ENCODE results near the gene TMOD4. TPM values are rescaled to one million over a fixed set of nuclear protein-coding genes. Genes with fewer than 3 reads are reported as not detected.

TMOD4 gene
- total and polyA plus RNA-seq, 2 experiments from 2014 or later: 0.44 TPM; not detected in 1

- no peaks in the 10 kb centered on the region for H3K36me3 ChIP-seq (replicated peaks; ENCODE audit: insufficient read depth, low read depth)
- H2AFZ ChIP-seq: no peak overlapping the region
- WGBS (ENCODE audit: low lambda C conversion rate, missing lambda C conversion rate): 36% methylated on average over 4 of the region's 5 CpGs
- no peak overlapping the region for H3K27ac ChIP-seq
- H3K9me2 ChIP-seq (replicated peaks; ENCODE audit: insufficient read depth): no peaks in the 10 kb centered on the region
- peaks cover 3% of the 10 kb centered on the region for H3K27me3 ChIP-seq
- no peak overlapping the region for H3K4me3 ChIP-seq
- no peak for DNase-seq (ENCODE audit: low spot score)
- no peaks in the 10 kb centered on the region for H3K9me3 ChIP-seq (ENCODE audit: low read depth)
- H3K4me2 ChIP-seq: peak overlapping the region; percentile 91
- no peaks in the 10 kb centered on the region for H4K20me1 ChIP-seq (ENCODE audit: insufficient read depth, poor library complexity, severe bottlenecking)
- TF ChIP-seq EZH2phosphoT487 (IDR thresholded peaks at IDR 0.05; ENCODE audit: low read depth, severe bottlenecking, unreplicated experiment): no peak
- TF ChIP-seq CTCF (IDR thresholded peaks at IDR 0.05; ENCODE audit: poor library complexity): no peak
- TF ChIP-seq EZH2 (IDR thresholded peaks at IDR 0.05; ENCODE audit: borderline replicate concordance): no peak
- H3K4me1 ChIP-seq (ENCODE audit: insufficient read depth): peaks cover 20% of the 10 kb centered on the region
- peaks cover 7% of the 10 kb centered on the region for H3K79me2 ChIP-seq
These were observed 31.8 kb downstream of the TMOD4 start for GRCh38 chr1:151143986-151144385.

GRCh38 chr1:151143057-151143435 lies 32.7 kb downstream of the TMOD4 start:
- WGBS (ENCODE audit: low lambda C conversion rate, missing lambda C conversion rate): 83% methylated on average over 7 of the region's 7 CpGs

GRCh38 chr1:151142411-151143056 lies 33.2 kb downstream of the TMOD4 start:
- H4K20me1 ChIP-seq (ENCODE audit: insufficient read depth, poor library complexity, severe bottlenecking): no peaks in the 10 kb centered on the region
- H3K79me2 ChIP-seq: peaks cover 7% of the 10 kb centered on the region
- no peak for DNase-seq (ENCODE audit: low spot score)
- no peak overlapping the region for H2AFZ ChIP-seq
- H3K4me3 ChIP-seq: no peak overlapping the region
- H3K27me3 ChIP-seq: peaks cover 3% of the 10 kb centered on the region
- peaks cover 12% of the 10 kb centered on the region for H3K4me1 ChIP-seq (ENCODE audit: insufficient read depth)
- no peaks in the 10 kb centered on the region for H3K9me3 ChIP-seq (ENCODE audit: low read depth)
- no peaks in the 10 kb centered on the region for H3K9me2 ChIP-seq (replicated peaks; ENCODE audit: insufficient read depth)
- no peak overlapping the region for H3K4me2 ChIP-seq
- 94% methylated on average over 3 of the region's 5 CpGs for WGBS (ENCODE audit: low lambda C conversion rate, missing lambda C conversion rate)
- H3K27ac ChIP-seq: no peak overlapping the region
- H3K36me3 ChIP-seq (replicated peaks; ENCODE audit: insufficient read depth, low read depth): no peaks in the 10 kb centered on the region
- TF ChIP-seq EZH2 (IDR thresholded peaks at IDR 0.05; ENCODE audit: borderline replicate concordance): no peak
- TF ChIP-seq CTCF (IDR thresholded peaks at IDR 0.05; ENCODE audit: poor library complexity): no peak
- TF ChIP-seq EZH2phosphoT487 (IDR thresholded peaks at IDR 0.05; ENCODE audit: low read depth, severe bottlenecking, unreplicated experiment): no peak

More at GRCh38 chr1:151143057-151143435, 32.7 kb downstream of the TMOD4 start:
- Histone ChIP-seq H3K9me3 (ENCODE audit: low read depth) (no peaks in the 10 kb centered on the region), H4K20me1 (ENCODE audit: insufficient read depth, poor library complexity, severe bottlenecking) (no peaks in the 10 kb centered on the region), H3K4me3 (no peak overlapping the region), H3K4me2 (no peak overlapping the region), H3K27me3 (peaks cover 3% of the 10 kb centered on the region), H3K9me2 (replicated peaks; ENCODE audit: insufficient read depth) (no peaks in the 10 kb centered on the region), H3K36me3 (replicated peaks; ENCODE audit: insufficient read depth, low read depth) (no peaks in the 10 kb centered on the region), H2AFZ (no peak overlapping the region), H3K4me1 (ENCODE audit: insufficient read depth) (peaks cover 17% of the 10 kb centered on the region), H3K79me2 (peaks cover 7% of the 10 kb centered on the region), H3K27ac (no peak overlapping the region)
- TF ChIP-seq CTCF (IDR thresholded peaks at IDR 0.05; ENCODE audit: poor library complexity) (no peak), EZH2phosphoT487 (IDR thresholded peaks at IDR 0.05; ENCODE audit: low read depth, severe bottlenecking, unreplicated experiment) (no peak), EZH2 (IDR thresholded peaks at IDR 0.05; ENCODE audit: borderline replicate concordance) (no peak)
- no peak for DNase-seq (ENCODE audit: low spot score)
